Stimulated activated CD8-positive, alpha-beta memory T cell treated with anti-CD3 and anti-CD28 coated beads, Interleukin-15, amount 100 ng/mL, for 1 hour (primary cell): ENCODE measurements around the gene PDE6D.
A peak's percentile ranks its signal among the peaks of the same experiment; 100 is the strongest.

Experiments used
- DNase-seq: peaks from one replicate; pipeline ENCODE4 v3.0.0-alpha.2; 2020; ENCODE audit warnings: low read depth

Gene PDE6D

GRCh38 chr2:231706731-231707624, 74.1 kb downstream of the PDE6D start:
- DNase-seq = peak; percentile 96

GRCh38 chr2:231704017-231704416, 77.1 kb downstream of the PDE6D start:
- no peak for DNase-seq

- no peak for DNase-seq
Observed at GRCh38 chr2:231701456-231702373, 79.4 kb downstream of the PDE6D start.

GRCh38 chr2:231699006-231699405, 82.1 kb downstream of the PDE6D start:
- no peak for DNase-seq

- no peak for DNase-seq
Observed at GRCh38 chr2:231696004-231696367, 85.1 kb downstream of the PDE6D start.

GRCh38 chr2:231693956-231694355, 87.1 kb downstream of the PDE6D start:
- DNase-seq = no peak

GRCh38 chr2:231692847-231693246, 88.2 kb downstream of the PDE6D start:
- no peak for DNase-seq

GRCh38 chr2:231691251-231691772, 89.8 kb downstream of the PDE6D start:
- DNase-seq = no peak

GRCh38 chr2:231689124-231689893, 91.8 kb downstream of the PDE6D start:
- DNase-seq = no peak

GRCh38 chr2:231688719-231689118, 92.4 kb downstream of the PDE6D start:
- no peak for DNase-seq

- DNase-seq = no peak
Observed at GRCh38 chr2:231687961-231688360, 93.1 kb downstream of the PDE6D start.

- DNase-seq = peak; percentile 42
Observed at GRCh38 chr2:231687133-231687852, 93.8 kb downstream of the PDE6D start.

- DNase-seq = no peak
Observed at GRCh38 chr2:231686192-231687100, 94.6 kb downstream of the PDE6D start.

- DNase-seq = no peak
Observed at GRCh38 chr2:231685349-231686191, 95.5 kb downstream of the PDE6D start.

- no peak for DNase-seq
Observed at GRCh38 chr2:231684314-231685223, 96.5 kb downstream of the PDE6D start.

GRCh38 chr2:231683292-231684235, 97.5 kb downstream of the PDE6D start:
- DNase-seq = no peak
